ENCODE measurements around the gene ATP10B. TPM values are rescaled to one million over a fixed set of nuclear protein-coding genes. Genes with fewer than 3 reads are reported as not detected.
A peak's percentile ranks its signal among the peaks of the same experiment; 100 is the strongest.
"Not testable (repeated sequence)": the region's sequence is repeated elsewhere in the genome, so short reads cannot be mapped to it uniquely, and the experiment has no call there.

The ATP10B gene
- polyA plus RNA-seq, 10 donors, result 0.35 to 1.3 (median 0.65) TPM

- no peak for DNase-seq
Observed at GRCh38 chr5:160757194-160757593, 94.8 kb downstream of the ATP10B start.

GRCh38 chr5:160750938-160751657 is 100.9 kb downstream of the ATP10B start:
- DNase-seq, result no peak

- no peak for DNase-seq
Observed at GRCh38 chr5:160749682-160750081, 102.3 kb downstream of the ATP10B start.

GRCh38 chr5:160749026-160749425 is 103.0 kb downstream of the ATP10B start:
- DNase-seq, result no peak

- peak in 2 of 3 donors; percentile 17 to 31 for DNase-seq
Observed at GRCh38 chr5:160747987-160748386, 104.0 kb downstream of the ATP10B start.

GRCh38 chr5:160747559-160747958 is 104.5 kb downstream of the ATP10B start:
- peak in 1 of 3 donors; percentile 2 for DNase-seq

- no peak for DNase-seq
Observed at GRCh38 chr5:160744268-160745101, 107.5 kb downstream of the ATP10B start.

GRCh38 chr5:160743027-160743426 is 109.0 kb downstream of the ATP10B start:
- no peak for DNase-seq

- DNase-seq, result no peak
Observed at GRCh38 chr5:160742446-160742845, 109.6 kb downstream of the ATP10B start.

- DNase-seq, result no peak
Observed at GRCh38 chr5:160727296-160727997, 124.6 kb downstream of the ATP10B start.

- DNase-seq, result no peak
Observed at GRCh38 chr5:160726721-160727120, 125.3 kb downstream of the ATP10B start.

GRCh38 chr5:160720822-160721221 is 131.2 kb downstream of the ATP10B start:
- no peak for DNase-seq

- DNase-seq, result not testable (repeated sequence)
Observed at GRCh38 chr5:160715508-160715907, 136.5 kb downstream of the ATP10B start.

- DNase-seq, result no peak
Observed at GRCh38 chr5:160703547-160704189, 148.3 kb downstream of the ATP10B start.

GRCh38 chr5:160702934-160703333 is 149.1 kb downstream of the ATP10B start:
- no peak for DNase-seq

GRCh38 chr5:160702311-160702803 is 149.7 kb downstream of the ATP10B start:
- DNase-seq, result no peak

- DNase-seq, result no peak
Observed at GRCh38 chr5:160701403-160701802, 150.6 kb downstream of the ATP10B start.

GRCh38 chr5:160699301-160699700 is 152.7 kb downstream of the ATP10B start:
- no peak for DNase-seq

- no peak for DNase-seq
Observed at GRCh38 chr5:160697281-160697680, 154.7 kb downstream of the ATP10B start.

GRCh38 chr5:160694896-160695295 is 157.1 kb downstream of the ATP10B start:
- no peak for DNase-seq

GRCh38 chr5:160693831-160694465 is 158.1 kb downstream of the ATP10B start:
- no peak for DNase-seq
